Skin epidermis (tissue), 12 donors: ENCODE data around the gene OMP.

Experiments used
- H3K27ac ChIP-seq, 21 experiments: fragments of 200-600 bp; sonication (generic) in 11 of 21; one replicate each; pipeline ENCODE4 v1.5.0; 2020; ENCODE audit warnings: mild to moderate bottlenecking in 3 of 21, inconsistent platforms in 2 of 21, moderate library complexity in 2 of 21
- H3K4me3 ChIP-seq, 7 experiments: fragments of 200-600 bp; sonication (generic) in 2 of 7; one replicate each; pipeline ENCODE4 v1.5.0; 2020; ENCODE audit warnings: inconsistent platforms in 2 of 7, mild to moderate bottlenecking in 2 of 7, moderate library complexity in 1 of 7

The OMP gene

DNA sequence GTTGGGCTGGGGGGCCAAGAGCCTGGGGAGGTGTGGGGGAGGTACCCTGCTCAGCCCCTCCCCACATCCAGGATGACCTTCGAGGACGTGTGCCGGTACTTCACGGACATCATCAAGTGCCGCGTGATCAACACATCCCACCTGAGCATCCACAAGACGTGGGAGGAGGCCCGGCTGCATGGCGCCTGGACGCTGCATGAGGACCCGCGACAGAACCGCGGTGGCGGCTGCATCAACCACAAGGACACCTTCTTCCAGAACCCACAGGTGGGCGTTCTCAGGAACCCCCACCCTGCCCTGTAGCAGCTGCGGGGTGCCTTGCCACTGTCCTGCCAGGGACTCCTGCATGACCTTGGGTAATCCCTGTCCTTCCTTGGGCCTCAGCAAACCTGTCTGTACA lies 15.4 kb downstream of the OMP start:
- no peak overlapping the region for H3K27ac ChIP-seq

DNA sequence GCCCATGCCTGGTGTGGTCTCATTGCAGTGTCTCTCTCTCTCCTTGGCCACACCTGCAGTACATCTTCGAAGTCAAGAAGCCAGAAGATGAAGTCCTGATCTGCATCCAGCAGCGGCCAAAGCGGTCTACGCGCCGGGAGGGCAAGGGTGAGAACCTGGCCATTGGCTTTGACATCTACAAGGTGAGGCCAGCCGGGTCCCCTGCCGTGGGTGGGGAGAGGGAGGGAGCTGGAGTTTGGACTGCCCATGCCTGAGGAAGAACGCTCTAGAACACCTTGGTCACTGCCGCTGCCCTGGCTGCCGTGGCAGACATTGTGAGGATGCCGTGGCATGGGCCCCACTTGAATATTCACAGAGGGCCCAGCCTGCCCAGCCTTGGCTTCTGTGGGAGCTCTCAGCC lies 16.3 kb downstream of the OMP start:
- Histone ChIP-seq H3K27ac (no peak overlapping the region), H3K4me3 (no peak overlapping the region)

More for the DNA sequence above, 15.4 kb downstream of the OMP start:
- no peak overlapping the region for H3K4me3 ChIP-seq

DNA sequence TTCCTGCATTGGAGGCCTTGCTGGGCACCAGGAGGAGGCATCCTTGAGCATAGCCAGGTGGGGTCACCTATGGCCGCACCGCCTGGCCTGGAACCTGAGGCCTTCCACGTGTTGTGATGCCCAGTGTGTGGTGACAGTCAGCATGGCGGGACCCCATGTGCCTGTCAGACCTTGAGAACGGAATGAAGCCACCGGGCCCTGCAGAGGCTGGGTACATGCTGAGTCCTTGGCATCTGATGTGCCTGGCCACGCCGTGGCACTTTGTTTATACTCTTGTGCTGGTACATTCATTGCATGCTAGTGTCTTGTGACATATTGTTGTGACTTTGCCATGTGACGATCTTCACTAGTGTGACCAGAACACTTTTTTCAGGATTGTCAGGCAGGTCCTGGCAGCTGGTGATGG lies 16.9 kb downstream of the OMP start:
- H3K4me3 ChIP-seq = no peak overlapping the region
- no peak overlapping the region for H3K27ac ChIP-seq

DNA sequence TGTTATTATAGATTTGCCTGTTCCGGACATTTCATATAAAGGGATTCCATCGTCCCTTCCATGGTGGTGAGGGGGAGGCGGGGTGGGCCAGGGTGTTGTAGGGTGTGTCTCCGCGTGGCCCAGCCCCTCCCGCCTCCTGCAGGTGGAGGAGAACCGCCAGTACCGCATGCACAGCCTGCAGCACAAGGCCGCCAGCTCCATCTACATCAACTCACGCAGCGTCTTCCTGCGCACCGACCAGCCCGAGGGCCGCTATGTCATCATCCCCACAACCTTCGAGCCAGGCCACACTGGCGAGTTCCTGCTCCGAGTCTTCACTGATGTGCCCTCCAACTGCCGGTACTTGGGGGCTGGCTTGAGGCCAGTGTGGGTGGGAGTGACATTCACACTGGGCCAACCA lies 17.9 kb downstream of the OMP start:
- no peak overlapping the region for H3K27ac ChIP-seq
- no peak overlapping the region for H3K4me3 ChIP-seq

DNA sequence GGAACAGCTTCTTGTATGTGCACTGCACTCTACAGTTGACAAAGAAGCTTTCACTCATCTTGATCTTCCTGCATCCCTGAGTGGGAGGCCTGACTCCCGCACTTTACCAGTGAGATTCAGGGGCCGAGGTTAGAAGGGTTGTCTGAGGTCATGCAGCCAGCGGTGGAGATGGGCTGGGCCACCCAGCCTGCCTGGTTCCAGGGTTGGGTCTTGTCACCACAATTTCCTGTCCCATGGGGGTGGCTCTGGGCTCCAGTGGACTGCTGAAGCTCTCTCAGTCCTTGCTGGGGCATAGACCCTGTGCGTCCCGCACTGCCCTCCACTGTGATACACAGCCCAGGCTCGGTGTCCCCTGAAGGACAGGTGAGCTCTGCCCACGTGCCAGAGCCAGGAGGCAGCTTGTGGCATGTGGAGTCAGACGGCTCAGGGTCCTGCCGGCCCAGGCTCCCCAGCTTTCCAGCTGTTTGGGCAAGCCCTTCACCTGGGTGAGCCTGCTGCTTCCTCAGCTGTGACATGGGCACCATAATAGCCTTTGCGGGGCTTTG lies 18.5 kb downstream of the OMP start:
- H3K27ac ChIP-seq = no peak overlapping the region
- no peak overlapping the region for H3K4me3 ChIP-seq

DNA sequence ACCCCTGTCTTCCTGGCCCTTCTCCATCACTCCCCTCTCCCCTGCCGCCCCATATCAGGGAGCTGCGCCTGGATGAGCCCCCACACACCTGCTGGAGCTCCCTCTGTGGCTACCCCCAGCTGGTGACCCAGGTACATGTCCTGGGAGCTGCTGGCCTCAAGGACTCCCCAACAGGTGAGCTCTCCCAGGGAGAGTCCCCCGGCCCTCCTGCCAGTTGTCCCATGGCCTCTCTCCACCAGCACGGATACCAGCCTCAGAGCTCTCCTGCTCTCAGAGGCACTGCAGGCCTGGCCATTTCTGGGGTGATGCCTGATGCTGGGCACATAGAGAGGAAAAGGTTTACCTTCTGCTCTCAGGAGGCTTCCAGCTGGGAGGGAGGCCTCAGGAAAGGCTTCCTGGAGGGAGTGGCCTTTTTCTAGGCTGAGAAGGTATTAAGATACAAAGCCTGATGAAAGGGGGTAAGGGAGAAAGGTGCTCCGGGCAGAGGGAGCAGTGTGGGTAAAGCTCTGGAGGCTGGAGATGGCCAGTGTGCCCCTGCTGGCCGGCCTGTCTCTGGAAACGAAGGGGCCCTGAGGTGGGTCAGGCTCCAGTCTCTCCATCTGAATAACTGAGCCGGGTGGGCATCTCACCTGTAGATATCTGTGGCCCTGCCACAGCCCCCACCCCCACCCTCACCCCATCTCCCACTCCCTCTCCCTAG lies 19.4 kb downstream of the OMP start:
- Histone ChIP-seq H3K27ac (no peak overlapping the region), H3K4me3 (no peak overlapping the region)

DNA sequence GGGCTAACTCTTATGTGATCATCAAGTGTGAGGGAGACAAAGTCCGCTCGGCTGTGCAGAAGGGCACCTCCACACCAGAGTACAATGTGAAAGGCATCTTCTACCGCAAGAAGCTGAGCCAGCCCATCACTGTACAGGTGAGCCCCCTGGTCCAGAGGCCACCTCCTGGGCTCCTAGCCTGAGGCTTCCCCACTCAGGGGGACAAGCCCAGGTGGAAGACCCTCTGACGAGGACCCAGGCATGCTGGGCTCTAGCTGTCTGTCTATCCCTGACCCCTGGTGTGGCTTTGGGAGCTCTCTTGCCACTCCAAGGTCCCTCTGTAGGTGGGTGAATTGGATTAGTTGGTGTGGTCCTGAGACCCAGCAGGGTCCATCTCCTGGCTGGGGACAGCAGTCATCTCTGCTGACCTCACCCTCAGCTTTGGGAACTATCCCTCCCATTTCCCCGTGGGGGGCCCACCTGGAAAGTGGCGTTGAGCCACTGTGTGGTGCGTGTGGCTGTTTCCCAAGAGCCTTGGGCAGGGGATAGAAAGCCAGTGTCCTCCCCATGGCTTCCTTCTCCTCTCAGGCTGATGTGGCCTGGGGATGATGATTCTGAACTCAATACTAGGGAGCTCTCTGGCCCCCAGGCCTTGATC lies 20.1 kb downstream of the OMP start:
- Histone ChIP-seq H3K4me3 (no peak overlapping the region), H3K27ac (no peak overlapping the region)

DNA sequence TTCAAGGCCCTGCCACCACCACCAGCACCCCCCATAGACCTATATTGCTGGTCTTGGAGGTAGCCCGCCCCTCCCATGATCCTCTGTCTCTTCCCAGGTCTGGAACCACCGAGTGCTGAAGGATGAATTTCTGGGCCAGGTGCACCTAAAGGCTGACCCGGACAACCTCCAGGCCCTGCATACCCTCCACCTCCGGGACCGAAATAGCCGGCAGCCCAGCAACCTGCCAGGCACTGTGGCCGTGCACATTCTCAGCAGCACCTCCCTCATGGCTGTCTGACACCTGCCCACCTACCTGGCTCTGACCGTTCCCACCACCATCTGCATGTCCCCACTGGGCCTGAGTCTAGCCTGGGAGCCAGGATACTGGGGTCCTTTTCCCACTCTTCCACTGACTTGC lies 21.0 kb downstream of the OMP start:
- Histone ChIP-seq H3K4me3 (no peak overlapping the region), H3K27ac (no peak overlapping the region)

DNA sequence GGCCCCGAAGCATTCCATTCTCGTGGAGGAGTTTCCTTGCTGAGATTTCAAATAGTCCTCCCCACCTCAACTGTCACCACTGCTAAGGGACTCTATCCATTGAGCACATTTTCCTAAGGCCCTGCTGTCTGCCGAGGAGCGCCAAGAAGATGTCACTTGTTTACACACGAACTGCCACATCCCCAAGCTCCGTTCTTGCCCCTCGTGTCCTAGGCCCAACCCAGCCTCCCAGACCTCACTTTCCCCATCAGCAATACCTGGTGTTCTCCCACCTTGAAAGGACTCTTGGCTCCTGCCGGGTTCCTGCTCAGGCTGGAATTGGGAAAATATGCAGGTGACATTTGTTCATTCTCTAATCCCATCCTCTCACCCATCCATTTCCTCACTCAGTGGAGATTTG lies 21.4 kb downstream of the OMP start:
- no peak overlapping the region for H3K27ac ChIP-seq
- H3K4me3 ChIP-seq = no peak overlapping the region

DNA sequence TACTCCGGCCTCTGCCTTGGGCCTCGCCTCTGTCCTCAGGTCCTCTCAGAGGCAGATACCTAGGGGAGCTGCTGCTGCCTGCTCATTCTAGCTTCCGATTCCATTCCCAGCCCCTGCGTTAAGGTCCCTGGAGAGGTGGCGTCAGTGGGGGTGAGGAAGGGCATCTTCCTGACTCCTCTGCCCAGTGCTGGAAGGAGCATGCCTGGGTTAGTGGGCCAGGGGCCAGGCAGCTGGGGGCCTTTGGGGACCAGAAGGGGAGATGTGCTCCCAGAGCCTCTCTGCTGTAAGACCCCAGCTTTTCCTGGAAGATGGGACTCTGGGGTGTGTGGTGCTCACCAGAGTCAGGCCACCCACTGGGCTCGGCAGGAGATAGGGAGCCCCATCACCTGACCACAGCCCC lies 21.8 kb downstream of the OMP start:
- Histone ChIP-seq H3K4me3 (no peak overlapping the region), H3K27ac (no peak overlapping the region)

DNA sequence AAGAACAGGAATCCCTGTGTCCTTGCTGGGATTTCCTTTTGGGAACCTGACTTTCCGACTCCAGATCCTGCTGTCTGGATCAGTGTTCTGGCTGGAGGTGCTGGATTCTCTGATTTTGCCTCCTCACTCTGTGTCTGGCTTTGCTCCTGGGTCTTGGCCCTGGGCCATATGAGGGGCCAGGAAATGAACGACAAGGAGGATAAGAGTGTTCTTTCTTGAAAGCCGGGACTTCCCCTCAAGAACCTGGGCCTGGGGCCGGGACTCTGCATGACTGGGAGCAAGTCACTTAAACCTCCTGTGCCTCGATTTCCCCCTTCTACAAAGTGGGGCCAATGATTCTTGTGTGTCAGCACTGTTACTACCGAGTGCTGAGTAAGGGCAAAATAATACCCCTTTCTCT lies 22.6 kb downstream of the OMP start:
- Histone ChIP-seq H3K27ac (no peak overlapping the region), H3K4me3 (no peak overlapping the region)

DNA sequence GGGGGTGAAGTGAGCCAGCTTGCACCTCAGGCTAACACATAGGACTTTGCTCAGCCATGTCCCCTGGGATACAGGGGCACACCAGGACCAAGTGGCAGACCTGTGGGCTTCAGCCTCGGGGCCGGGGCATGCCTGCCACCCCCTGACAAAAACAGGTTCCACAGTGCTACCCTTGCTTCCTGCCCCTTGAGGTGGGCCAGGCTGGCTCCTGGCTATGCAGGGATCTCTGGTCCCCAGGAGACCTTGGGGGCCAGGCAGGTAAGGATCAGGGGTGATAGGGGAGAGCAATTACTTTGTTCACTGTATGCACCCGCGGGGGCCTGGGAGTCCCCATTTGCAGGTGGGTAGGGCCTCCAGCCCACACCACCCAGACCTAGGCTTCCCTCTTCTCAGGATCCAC lies 23.1 kb downstream of the OMP start:
- no peak overlapping the region for H3K27ac ChIP-seq
- no peak overlapping the region for H3K4me3 ChIP-seq

DNA sequence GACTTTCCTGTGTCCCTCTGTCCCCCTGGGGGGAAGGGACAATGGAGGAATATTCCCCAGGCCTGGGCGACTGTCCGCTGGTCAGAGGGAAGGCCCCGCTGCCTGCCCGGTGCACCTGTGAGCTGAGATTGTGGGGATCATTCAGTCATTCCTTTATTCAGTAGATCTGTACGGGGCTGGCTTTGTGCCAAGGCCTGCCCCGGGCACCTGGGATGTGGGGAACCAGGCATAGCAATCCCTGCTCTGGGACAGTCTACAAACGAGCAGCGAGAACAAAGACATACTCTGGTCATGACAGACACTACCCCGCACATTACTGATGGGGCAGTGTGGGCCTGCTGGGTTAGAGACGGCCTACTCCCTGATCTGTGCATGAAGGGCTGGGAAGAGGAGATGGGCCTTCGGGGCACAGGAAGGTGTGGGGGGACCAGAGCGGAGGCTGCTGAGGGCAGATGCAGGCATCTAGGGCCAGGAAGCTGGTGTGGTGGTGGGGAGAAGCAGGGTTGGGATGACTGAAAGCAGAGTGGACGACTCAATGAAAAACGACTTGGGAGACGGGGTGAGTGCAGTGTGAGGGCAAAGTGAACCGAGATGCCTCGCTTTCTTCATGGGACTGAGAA lies 23.6 kb downstream of the OMP start:
- Histone ChIP-seq H3K4me3 (no peak overlapping the region), H3K27ac (no peak overlapping the region)

DNA sequence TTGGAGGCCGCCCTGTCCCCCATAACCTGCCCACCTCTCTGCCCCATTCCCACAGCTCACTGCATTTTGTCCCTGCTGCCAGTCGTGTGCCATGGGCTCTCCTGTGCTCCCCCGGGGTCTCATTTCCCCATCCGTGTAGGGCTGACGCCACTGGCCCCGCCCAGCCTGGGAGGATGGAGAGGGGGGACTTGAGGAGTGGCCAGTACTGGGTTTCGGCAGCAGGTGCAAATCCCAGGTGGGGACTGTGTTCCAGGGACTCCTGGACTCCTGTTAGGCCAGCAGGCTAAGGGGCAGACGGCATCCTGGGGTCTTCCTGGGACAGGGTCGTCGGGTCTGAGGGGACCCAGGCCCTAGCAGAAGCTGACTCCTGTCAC lies 24.2 kb downstream of the OMP start:
- no peak overlapping the region for H3K27ac ChIP-seq
- peak overlapping the region in 5 of 7 experiments; percentile 9 to 36 (median 20) for H3K4me3 ChIP-seq

DNA sequence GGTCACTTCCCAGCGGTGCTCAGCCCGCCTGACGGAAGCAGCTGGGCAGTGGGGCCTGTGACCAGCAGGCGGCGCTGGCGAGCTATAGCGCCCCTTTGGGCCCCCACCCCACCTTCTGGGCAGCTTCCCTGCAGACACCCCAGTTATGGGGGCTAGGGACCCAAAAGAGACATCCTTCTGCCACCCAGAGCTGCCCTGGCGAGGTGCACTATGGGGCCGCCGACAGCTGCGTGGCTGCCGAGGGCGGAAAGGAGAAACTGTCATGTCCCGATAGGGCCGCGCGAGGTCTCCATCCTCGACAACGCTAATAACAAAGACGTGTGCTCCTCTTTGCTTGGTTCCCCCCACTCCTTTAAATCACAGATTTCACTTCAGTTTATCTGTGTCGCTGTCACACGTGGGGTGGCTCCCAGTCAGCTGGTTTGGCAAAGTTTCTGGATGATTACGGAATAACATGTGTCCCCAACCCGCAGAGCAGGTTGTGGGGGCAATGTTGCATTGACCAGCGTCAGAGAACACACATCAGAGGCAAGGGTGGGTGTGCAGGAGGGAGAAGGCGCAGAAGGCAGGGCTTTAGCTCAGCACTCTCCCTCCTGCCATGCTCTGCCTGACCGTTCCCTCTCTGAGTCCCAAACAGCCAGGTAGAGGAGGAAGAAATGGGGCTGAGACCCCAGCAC lies 24.7 kb downstream of the OMP start:
- peak overlapping the region in 1 of 21 experiments; percentile 17 for H3K27ac ChIP-seq
- H3K4me3 ChIP-seq = peak overlapping the region in 6 of 7 experiments; percentile 9 to 36 (median 17)

DNA sequence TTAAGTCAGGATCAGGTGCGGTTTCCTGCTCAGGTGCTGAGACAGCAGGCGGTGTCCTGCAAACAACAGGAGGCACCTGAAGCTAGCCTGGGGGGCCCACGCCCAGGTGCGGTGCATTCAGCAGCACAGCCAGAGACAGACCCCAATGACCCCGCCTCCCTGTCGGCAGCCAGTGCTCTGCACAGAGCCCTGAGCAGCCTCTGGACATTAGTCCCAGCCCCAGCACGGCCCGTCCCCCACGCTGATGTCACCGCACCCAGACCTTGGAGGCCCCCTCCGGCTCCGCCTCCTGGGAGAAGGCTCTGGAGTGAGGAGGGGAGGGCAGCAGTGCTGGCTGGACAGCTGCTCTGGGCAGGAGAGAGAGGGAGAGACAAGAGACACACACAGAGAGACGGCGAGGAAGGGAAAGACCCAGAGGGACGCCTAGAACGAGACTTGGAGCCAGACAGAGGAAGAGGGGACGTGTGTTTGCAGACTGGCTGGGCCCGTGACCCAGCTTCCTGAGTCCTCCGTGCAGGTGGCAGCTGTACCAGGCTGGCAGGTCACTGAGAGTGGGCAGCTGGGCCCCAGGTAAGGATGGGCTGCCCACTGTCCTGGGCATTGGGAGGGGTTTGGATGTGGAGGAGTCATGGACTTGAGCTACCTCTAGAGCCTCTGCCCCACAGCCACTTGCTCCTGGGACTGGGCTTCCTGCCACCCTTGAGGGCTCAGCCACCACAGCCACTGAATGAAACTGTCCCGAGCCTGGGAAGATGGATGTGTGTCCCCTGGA lies 25.5 kb downstream of the OMP start, which contains the start of gene MYO7A:
Gene MYO7A (plus strand): TSS at position 327 of the 772 bp plus-strand sequence. CDS start 2,389 bp downstream, outside the sequence.
- H3K27ac ChIP-seq = peak within 1 kb of the TSS in 1 of 21 experiments; percentile 17
- H3K4me3 ChIP-seq = peak within 1 kb of the TSS in 6 of 7 experiments; percentile 9 to 36 (median 17)

DNA sequence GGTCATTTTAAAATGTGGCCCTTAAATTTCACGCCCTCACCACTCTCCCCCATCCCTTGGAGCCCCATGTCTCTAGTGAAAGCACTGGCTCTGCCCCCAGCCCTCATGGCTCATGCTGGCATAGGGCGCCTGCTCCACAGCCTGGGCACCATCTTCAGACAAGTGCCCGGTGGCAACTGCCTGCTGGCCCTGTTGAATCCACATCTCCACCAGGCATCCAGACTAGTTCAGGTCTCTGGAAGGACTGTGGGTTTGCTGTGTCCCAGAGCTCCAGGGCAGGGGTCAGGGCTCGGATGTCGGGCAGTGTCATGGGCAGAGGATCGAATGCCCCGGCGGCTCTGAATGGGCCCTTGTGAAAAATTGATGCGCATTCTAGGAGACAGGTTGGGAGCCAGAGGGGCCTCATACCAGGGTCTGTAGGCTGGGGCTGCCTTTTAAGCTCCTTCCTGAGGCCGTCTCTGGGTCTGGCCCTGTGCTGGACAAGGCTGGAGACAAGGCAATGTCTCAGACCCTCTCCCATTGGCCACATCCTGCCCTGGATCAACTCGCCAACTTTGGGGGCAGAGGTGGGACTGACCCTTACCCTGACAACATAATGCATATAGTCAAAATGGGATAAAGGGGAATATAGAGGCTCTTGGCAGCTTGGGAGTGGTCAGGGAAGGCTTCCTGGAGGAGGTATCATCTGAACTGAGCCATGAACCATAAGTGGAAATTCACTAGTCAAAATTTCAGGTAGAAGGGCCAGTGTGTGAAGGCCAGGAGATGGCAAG lies 26.6 kb downstream of the OMP start:
- no peak overlapping the region for H3K27ac ChIP-seq
- no peak overlapping the region for H3K4me3 ChIP-seq

DNA sequence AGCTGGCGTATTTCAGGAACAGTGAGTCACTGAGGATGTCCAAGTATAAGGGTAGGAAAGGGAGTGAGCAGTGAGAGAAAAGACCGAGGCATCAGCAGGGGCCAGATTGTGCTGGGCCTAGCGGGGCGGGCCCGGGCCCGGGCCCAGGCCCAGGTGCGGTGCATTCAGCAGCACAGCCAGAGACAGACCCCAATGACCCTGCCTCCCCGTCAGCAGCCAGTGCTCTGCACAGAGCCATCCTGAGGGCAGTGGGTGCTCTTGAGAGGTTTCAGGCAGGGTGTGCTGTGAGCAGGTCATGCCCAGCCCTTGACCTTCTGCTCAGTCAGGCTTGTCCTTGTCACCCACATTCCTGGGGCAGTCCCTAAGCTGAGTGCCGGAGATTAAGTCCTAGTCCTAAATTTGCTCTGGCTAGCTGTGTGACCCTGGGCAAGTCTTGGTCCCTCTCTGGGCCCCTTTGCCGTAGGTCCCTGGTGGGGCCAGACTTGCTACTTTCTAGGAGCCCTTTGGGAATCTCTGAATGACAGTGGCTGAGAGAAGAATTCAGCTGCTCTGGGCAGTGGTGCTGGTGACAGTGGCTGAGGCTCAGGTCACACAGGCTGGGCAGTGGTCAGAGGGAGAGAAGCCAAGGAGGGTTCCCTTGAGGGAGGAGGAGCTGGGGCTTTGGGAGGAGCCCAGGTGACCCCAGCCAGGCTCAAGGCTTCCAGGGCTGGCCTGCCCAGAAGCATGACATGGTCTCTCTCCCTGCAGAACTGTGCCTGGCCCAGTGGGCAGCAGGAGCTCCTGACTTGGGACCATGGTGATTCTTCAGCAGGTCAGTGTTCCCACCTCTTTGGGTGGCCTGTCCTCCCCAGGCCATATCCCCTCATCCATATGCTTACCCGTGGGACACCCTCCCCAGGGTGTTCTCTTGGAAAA lies 27.5 kb downstream of the OMP start:
- no peak overlapping the region for H3K4me3 ChIP-seq
- no peak overlapping the region for H3K27ac ChIP-seq
